Tibial artery (tissue), 4 donors: ENCODE measurements around the gene NOSTRIN.

Experiments used
- DNase-seq, 2 donors: peaks; one replicate each; pipeline ENCODE4 v3.0.0-alpha.2; 2019
- H3K27ac ChIP-seq, 2 donors: fragments of 200-600 bp; sonication (generic) in 1 of 2; 1 replicate in 1 of 2; 2 replicates in 1 of 2; pipeline ENCODE4 v1.5.1; 2018 to 2019; ENCODE audit warnings: mild to moderate bottlenecking in 1 of 2
- H3K27me3 ChIP-seq, 2 donors: fragments of 200-600 bp; sonication (generic) in 1 of 2; one replicate each; pipeline versions ENCODE4 v1.5.1 to v1.6.0; 2016 to 2019
- H3K36me3 ChIP-seq, 3 donors: fragments of 200-600 bp; sonication (generic) in 2 of 3; one replicate each; pipeline ENCODE4 v1.5.1; 2016 to 2019; ENCODE audit warnings: mild to moderate bottlenecking in 2 of 3
- H3K4me1 ChIP-seq, 4 donors: fragments of 200-600 bp; sonication (generic) in 2 of 4; 1 replicate in 3 of 4; 2 replicates in 1 of 4; pipeline ENCODE4 v1.5.1; 2016 to 2019
- H3K4me3 ChIP-seq, 2 donors: fragments of 200-600 bp; sonication (generic) in 1 of 2; 1 replicate in 1 of 2; 2 replicates in 1 of 2; pipeline ENCODE4 v1.5.1; 2018 to 2019; ENCODE audit warnings: mild to moderate bottlenecking in 2 of 2
- H3K9me3 ChIP-seq, 3 donors: fragments of 200-600 bp; sonication (generic) in 1 of 3; one replicate each; pipeline ENCODE4 v1.5.1; 2016 to 2019
- intact Hi-C: fragments of 100-400 bp; cut with DNase I; formaldehyde crosslinking; loops from one replicate; pipeline ENCODE4 v1.15.0; 2023; ENCODE audit warnings: low total_unique reads
- TF ChIP-seq, protein P1 (sequence below), 2 experiments: fragments of 200-600 bp in 1 of 2; fragments of 450-650 bp in 1 of 2; IDR thresholded peaks; one replicate each; pipeline ENCODE4 v1.5.1; 2017 to 2019; ENCODE audit warnings: antibody characterized with exemption in 2 of 2, mild to moderate bottlenecking in 1 of 2, moderate library complexity in 1 of 2

NOSTRIN gene, protein sequence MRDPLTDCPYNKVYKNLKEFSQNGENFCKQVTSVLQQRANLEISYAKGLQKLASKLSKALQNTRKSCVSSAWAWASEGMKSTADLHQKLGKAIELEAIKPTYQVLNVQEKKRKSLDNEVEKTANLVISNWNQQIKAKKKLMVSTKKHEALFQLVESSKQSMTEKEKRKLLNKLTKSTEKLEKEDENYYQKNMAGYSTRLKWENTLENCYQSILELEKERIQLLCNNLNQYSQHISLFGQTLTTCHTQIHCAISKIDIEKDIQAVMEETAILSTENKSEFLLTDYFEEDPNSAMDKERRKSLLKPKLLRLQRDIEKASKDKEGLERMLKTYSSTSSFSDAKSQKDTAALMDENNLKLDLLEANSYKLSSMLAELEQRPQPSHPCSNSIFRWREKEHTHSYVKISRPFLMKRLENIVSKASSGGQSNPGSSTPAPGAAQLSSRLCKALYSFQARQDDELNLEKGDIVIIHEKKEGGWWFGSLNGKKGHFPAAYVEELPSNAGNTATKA

DNA sequence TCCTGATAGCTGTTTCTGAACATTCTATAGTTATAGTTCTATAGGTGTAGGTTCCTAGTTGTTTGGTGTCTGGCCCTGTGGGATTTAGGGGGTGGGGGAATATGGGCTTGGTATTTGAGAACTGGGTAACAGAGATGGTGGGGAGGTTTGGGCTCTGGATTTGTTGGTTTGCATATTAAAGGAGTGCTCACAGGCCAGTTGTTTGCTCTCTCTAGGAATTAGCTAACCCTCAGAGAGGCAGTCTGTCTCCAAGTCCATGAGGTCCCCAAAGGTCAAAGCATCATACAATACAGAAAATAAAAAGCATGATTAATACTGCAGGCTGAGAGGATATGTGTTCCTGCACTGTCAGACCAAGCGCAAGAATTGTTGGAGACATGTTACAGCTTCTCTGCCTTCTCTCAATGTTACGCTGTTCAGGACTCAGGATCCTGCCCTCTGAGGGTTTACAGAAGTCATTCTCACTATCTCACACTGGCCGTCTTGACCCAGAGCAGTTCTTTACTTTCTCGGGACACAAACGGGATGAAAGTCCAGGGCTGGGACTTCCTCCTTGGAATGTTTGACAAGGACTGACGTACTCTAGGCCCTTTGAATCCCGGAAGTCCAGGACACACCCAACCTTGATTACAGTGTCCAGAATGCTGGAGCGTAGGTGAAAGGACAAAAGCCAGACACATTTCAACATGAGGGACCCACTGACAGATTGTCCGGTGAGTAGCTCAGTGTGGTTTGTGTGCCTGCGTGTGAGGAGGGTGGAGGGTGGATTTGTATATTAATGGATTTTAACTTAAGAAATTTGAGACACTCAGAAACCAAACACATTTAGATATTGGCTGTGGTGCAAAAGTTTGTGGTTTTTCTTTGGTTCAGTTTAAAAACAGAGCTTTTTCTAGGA is at the start of gene NOSTRIN:
Gene NOSTRIN, plus strand, starts transcription at position 677 of the 898 bp plus-strand sequence. Its CDS starts 10 bp downstream, at position 687.
- TF ChIP-seq, protein P1, sequence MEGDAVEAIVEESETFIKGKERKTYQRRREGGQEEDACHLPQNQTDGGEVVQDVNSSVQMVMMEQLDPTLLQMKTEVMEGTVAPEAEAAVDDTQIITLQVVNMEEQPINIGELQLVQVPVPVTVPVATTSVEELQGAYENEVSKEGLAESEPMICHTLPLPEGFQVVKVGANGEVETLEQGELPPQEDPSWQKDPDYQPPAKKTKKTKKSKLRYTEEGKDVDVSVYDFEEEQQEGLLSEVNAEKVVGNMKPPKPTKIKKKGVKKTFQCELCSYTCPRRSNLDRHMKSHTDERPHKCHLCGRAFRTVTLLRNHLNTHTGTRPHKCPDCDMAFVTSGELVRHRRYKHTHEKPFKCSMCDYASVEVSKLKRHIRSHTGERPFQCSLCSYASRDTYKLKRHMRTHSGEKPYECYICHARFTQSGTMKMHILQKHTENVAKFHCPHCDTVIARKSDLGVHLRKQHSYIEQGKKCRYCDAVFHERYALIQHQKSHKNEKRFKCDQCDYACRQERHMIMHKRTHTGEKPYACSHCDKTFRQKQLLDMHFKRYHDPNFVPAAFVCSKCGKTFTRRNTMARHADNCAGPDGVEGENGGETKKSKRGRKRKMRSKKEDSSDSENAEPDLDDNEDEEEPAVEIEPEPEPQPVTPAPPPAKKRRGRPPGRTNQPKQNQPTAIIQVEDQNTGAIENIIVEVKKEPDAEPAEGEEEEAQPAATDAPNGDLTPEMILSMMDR (IDR thresholded peaks at IDR 0.05): no peak
- H3K27ac ChIP-seq: no peak within 1 kb of the TSS
- no peaks in the 10 kb centered on the region for H3K9me3 ChIP-seq
- H3K4me3 ChIP-seq: peak within 1 kb of the TSS; percentile 8 to 10
- H3K27me3 ChIP-seq: no peaks in the 10 kb centered on the region
- intact Hi-C loops: no loop called here
- no peak for DNase-seq
- no peaks in the 10 kb centered on the region for H3K4me1 ChIP-seq
- H3K36me3 ChIP-seq: no peaks in the 10 kb centered on the region

DNA sequence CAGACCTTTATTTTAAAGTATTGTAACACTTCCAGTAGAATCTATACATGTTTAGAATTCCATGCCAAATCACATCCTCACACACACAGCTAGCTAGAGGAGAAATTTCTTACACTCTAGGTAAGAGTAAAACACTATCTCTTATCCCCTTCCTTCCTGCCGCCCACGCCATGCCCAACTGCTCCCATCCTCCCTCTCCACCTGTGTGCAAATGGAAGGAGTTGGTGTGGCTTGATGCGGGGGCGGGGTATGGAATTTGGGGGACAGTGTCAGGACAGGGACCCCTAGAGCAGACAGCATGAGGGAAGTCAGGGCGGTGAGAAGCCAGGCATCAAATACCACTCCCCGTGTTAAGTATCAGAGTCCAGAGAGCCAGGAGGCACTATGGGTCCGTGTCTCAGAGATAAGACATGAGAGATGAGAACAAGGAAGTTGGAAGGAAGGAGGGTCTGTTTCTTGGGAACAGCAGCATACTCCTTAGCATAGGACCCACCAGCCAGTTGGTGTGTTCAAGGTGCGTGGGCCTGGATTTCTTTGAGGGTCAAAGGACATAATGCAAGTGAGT is 48.6 kb upstream of the NOSTRIN start:
- Histone ChIP-seq H3K36me3 (peaks cover 0 to 7% (median 0%) of the 10 kb centered on the region in 3 donors), H3K27me3 (no peaks in the 10 kb centered on the region), H3K4me1 (no peaks in the 10 kb centered on the region), H3K4me3 (no peak overlapping the region), H3K9me3 (no peaks in the 10 kb centered on the region), H3K27ac (no peak overlapping the region)
- TF ChIP-seq, protein P1 (IDR thresholded peaks at IDR 0.05): no peak
- intact Hi-C loops: no loop called here
- no peak for DNase-seq

DNA sequence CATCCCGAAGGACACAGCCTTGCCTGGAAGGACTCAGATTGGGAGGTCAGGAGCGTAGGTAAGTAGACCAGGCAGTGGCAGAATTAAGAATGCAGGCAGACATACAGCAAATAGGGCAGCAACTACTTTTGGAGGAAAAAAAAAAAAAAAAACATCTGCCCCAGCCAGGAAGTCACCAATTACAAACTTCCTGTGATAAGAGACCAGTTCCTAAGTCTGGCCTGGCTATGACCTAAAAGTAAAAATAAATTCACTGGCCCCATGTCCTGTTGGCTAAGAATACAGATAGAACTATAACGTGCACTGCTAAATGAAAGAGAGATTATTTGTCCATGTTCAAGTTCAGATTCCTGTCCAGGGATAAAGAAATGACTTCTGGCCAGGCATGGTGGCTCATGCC is 45.2 kb upstream of the NOSTRIN start:
- TF ChIP-seq, protein P1 (IDR thresholded peaks at IDR 0.05): no peak
- Histone ChIP-seq H3K27me3 (no peaks in the 10 kb centered on the region), H3K36me3 (peaks cover 0 to 7% (median 0%) of the 10 kb centered on the region in 3 donors), H3K9me3 (no peaks in the 10 kb centered on the region), H3K4me3 (no peak overlapping the region), H3K27ac (no peak overlapping the region), H3K4me1 (no peaks in the 10 kb centered on the region)
- no peak for DNase-seq
- intact Hi-C loops: loop anchor here (5.0 kb wide), 1 partner anchor 410 kb away; no protein-coding TSS in a partner anchor

DNA sequence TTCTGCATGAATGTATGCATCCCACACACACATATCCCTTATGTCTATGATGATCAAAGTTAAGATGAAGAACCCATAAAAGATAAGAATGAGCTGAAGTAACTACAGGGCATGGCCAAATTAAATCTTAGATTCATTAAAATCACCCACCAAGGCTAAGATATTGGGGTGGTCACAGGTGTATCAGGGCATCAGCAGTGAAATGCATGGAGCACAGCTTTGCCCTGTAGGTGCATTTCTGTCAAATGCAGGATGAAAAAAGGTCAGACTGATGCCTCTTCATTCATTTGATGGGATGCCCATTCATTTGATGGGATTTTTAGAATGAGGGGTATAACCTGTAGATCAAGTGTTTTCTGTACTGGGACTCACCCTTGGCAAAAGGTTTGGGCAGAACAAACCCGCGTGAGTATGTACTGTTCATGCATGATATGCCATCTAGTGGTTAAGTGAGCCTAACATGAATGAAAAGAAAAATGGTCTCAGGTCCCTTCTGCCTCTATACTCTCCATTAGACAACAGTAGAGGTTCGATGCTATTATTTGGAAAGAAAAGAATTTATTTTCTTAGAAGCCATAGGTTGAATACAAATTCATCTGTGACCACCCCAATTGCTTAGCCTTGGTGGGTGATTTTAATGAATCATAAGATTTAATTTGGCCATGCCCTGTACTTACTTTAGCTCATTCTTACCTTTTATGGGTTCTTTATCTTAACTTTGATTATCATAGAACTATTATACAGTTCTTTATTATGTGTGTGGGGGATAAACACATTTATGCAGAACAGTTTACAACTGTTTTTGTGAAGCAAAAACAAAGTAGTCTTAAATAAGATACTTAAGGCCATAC is 43.2 kb upstream of the NOSTRIN start:
- no peaks in the 10 kb centered on the region for H3K27me3 ChIP-seq
- H3K4me1 ChIP-seq: no peaks in the 10 kb centered on the region
- intact Hi-C loops: loop anchor here (5.0 kb wide), 1 partner anchor 412 kb away; no protein-coding TSS in a partner anchor
- DNase-seq: no peak
- no peaks in the 10 kb centered on the region for H3K9me3 ChIP-seq
- H3K4me3 ChIP-seq: no peak overlapping the region
- TF ChIP-seq, protein P1 (IDR thresholded peaks at IDR 0.05): peak; percentile 48 to 57
- no peak overlapping the region for H3K27ac ChIP-seq
- H3K36me3 ChIP-seq: peaks cover 0 to 7% (median 0%) of the 10 kb centered on the region in 3 donors
